ENCODE data around the gene SLC6A1. TPM values are rescaled to one million over a fixed set of nuclear protein-coding genes. Genes with fewer than 3 reads are reported as not detected.

Gene SLC6A1
- total RNA-seq, 1 donor from 2014 or later, result not detected

DNA sequence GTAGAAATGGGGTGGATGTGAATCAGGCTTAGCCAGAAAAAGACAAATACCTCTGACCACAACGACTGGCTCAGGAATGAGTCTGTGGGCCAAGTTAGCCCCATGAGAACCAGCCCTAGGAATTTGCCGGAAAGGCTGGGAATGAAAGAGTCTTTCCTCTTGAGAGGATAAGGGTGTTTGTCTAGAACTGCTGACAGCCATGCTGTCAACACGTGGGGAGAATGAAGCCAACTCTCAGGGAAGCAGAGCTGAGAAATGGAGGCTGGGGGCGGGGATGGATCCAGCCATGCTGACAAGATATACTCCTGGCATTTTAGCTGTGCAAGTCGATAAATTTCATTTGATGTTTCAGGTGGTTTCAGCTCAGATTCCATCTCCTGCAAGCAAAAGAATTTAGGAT is 10.6 kb upstream of the SLC6A1 start:
- peaks cover 8% of the 10 kb centered on the region for H3K4me1 Mint-ChIP-seq
- TF ChIP-seq, protein P1, sequence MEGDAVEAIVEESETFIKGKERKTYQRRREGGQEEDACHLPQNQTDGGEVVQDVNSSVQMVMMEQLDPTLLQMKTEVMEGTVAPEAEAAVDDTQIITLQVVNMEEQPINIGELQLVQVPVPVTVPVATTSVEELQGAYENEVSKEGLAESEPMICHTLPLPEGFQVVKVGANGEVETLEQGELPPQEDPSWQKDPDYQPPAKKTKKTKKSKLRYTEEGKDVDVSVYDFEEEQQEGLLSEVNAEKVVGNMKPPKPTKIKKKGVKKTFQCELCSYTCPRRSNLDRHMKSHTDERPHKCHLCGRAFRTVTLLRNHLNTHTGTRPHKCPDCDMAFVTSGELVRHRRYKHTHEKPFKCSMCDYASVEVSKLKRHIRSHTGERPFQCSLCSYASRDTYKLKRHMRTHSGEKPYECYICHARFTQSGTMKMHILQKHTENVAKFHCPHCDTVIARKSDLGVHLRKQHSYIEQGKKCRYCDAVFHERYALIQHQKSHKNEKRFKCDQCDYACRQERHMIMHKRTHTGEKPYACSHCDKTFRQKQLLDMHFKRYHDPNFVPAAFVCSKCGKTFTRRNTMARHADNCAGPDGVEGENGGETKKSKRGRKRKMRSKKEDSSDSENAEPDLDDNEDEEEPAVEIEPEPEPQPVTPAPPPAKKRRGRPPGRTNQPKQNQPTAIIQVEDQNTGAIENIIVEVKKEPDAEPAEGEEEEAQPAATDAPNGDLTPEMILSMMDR (IDR thresholded peaks at IDR 0.05; ENCODE audit: unreplicated experiment), result no peak
- H3K27me3 Mint-ChIP-seq (ENCODE audit: low read depth), result peaks cover 68% of the 10 kb centered on the region
- no peak overlapping the region for H3K27ac Mint-ChIP-seq
- no peak overlapping the region for H3K4me3 Mint-ChIP-seq
- DNase-seq (ENCODE audit: low spot score in 2 of 2, unreplicated experiment in 2 of 2), result no peak
- H3K36me3 Mint-ChIP-seq, result no peaks in the 10 kb centered on the region
- H3K9me3 Mint-ChIP-seq, result no peaks in the 10 kb centered on the region

DNA sequence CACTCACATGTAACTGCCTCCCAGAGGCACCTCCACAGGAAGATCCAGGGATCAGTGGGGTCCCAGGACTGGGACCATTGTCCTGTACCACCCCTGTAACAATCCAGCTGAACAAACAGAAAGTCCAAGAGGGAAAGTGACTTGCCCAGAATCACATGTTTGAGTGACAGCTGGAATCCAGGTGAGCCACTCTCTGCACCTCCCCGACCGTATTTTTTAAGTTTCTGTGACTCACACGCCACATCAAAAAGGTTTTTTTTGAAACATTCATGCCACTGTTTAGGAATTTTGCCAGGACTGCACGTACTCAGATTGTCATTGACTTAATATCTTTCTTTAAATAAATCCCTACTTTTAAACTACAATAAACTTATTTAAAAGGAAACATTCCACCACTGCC is 9.8 kb upstream of the SLC6A1 start:
- H3K9me3 Mint-ChIP-seq, result no peaks in the 10 kb centered on the region
- DNase-seq (ENCODE audit: low spot score in 2 of 2, unreplicated experiment in 2 of 2), result no peak
- H3K36me3 Mint-ChIP-seq, result no peaks in the 10 kb centered on the region
- peak overlapping the region; percentile 68 for H3K27ac Mint-ChIP-seq
- no peak overlapping the region for H3K4me3 Mint-ChIP-seq
- peaks cover 68% of the 10 kb centered on the region for H3K27me3 Mint-ChIP-seq (ENCODE audit: low read depth)
- TF ChIP-seq, protein P1 (IDR thresholded peaks at IDR 0.05; ENCODE audit: unreplicated experiment), result no peak
- H3K4me1 Mint-ChIP-seq, result peaks cover 8% of the 10 kb centered on the region

DNA sequence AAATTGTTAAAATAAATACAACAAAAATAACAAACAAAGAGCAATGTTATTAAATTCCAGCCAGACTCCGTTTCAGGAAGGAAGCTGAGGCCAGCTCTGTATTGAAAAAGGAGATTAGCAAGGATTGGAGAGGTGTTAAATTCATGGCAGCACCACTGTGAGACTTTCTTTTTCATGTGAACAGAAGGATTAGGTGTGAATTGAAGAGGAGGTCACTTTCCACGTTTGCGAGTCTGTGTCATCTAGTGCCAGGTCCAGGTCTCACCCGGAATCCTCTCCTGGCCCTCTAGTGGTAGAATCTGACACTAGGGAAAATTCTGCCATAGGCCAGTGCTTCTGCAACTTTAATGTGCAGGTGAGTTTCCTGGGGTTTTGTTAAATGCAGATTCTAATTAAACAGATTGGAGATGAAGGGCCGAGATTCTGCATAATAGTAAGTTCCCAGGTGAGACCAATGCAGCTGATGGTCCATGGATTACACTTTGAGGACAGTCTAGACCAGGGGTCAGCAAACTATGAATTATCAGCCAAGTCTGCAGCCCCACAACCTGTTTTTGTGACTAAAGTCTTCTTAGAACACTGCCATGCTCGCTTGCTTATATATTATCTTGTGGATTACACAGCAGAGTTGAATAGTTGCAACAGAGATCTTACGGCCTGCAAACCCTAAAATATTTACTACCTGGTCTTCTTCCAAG is 9.2 kb upstream of the SLC6A1 start:
- Mint-ChIP-seq H3K36me3 (no peaks in the 10 kb centered on the region), H3K4me3 (no peak overlapping the region), H3K4me1 (peaks cover 8% of the 10 kb centered on the region), H3K27ac (peak overlapping the region; percentile 68), H3K9me3 (no peaks in the 10 kb centered on the region), H3K27me3 (ENCODE audit: low read depth) (peaks cover 68% of the 10 kb centered on the region)
- no peak for DNase-seq (ENCODE audit: low spot score in 2 of 2, unreplicated experiment in 2 of 2)
- TF ChIP-seq, protein P1 (IDR thresholded peaks at IDR 0.05; ENCODE audit: unreplicated experiment), result peak; percentile 81

DNA sequence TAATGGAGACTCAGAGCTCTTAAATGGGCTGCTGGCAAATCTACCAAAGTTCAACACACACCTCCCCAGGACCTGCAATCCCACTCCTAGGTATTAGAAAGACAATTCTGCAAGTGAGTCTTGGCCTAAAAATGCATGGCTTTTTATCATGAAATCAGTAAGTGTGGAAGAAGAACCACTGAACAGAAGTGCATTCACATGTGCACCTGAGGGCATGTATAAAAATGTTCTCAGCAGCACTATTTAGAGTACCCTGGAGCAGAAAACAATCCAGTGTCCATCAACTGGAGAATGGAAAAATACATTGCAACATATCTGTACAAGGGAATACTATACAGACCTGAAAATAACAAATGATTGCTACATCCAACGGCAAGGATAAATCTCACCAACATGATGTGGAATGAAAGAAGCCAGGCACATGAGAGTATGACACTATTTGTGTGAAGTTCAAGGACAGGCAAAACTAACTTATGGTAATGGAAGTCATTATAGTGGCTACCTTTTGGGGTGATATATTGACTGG is 8.1 kb upstream of the SLC6A1 start:
- H3K36me3 Mint-ChIP-seq, result no peaks in the 10 kb centered on the region
- peaks cover 72% of the 10 kb centered on the region for H3K27me3 Mint-ChIP-seq (ENCODE audit: low read depth)
- no peak overlapping the region for H3K4me3 Mint-ChIP-seq
- no peak for DNase-seq (ENCODE audit: low spot score in 2 of 2, unreplicated experiment in 2 of 2)
- no peaks in the 10 kb centered on the region for H3K9me3 Mint-ChIP-seq
- no peak overlapping the region for H3K27ac Mint-ChIP-seq
- TF ChIP-seq, protein P1 (IDR thresholded peaks at IDR 0.05; ENCODE audit: unreplicated experiment), result no peak
- peaks cover 8% of the 10 kb centered on the region for H3K4me1 Mint-ChIP-seq

DNA sequence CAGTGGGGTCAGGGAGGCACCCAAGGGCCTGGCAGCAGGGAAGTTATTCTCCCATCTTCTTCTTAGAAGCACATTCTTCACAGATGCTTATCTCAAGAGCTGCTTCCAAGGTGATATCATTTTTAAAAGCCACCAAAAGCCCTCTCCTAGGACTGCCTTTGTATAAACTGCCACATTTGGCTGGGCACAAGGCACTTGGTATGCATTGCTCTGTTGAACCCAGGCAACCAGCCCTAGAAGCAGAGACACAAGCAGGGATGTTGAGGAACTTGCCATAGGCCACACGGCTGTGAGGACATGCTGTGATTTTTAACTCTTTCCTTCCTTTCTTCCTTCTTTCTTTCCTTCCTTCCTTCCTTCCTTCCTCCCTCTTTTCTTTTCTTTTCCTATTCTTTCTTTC is 7.4 kb upstream of the SLC6A1 start:
- H3K27me3 Mint-ChIP-seq (ENCODE audit: low read depth), result peaks cover 75% of the 10 kb centered on the region
- H3K4me1 Mint-ChIP-seq, result peaks cover 8% of the 10 kb centered on the region
- no peak overlapping the region for H3K27ac Mint-ChIP-seq
- no peak for DNase-seq (ENCODE audit: low spot score in 2 of 2, unreplicated experiment in 2 of 2)
- H3K4me3 Mint-ChIP-seq, result no peak overlapping the region
- H3K9me3 Mint-ChIP-seq, result no peaks in the 10 kb centered on the region
- no peaks in the 10 kb centered on the region for H3K36me3 Mint-ChIP-seq
- TF ChIP-seq, protein P1 (IDR thresholded peaks at IDR 0.05; ENCODE audit: unreplicated experiment), result no peak
